DND-41 (cell line): Measurements from ENCODE around the gene ARHGAP15.

Experiments used
- ATAC-seq: fragments of 200-7000 bp; cut with Tn5 transposase; 3 replicates; pipeline ENCODE4 v1.9.1; 2021; ENCODE audit warnings: low read depth; ENCODE audit not compliant: insufficient read depth
- DNase-seq: peaks from one replicate; pipeline ENCODE4 v3.0.0-alpha.2; 2020
- H2AFZ ChIP-seq: 2 replicates; pipeline ENCODE4 v1.6.0; 2012; ENCODE audit warnings: low read depth, low read length
- H3K27ac ChIP-seq: 2 replicates; pipeline ENCODE4 v1.5.1; 2012; ENCODE audit warnings: low read length, inconsistent platforms
- H3K27me3 ChIP-seq: fragments of 200-600 bp; sonication (generic); 2 replicates; pipeline ENCODE4 v1.6.0; 2012; ENCODE audit warnings: low read length, mild to moderate bottlenecking, inconsistent platforms; ENCODE audit not compliant: insufficient read depth, poor library complexity
- H3K36me3 ChIP-seq: 2 replicates; pipeline ENCODE4 v1.5.1; 2012; ENCODE audit warnings: low read length, inconsistent platforms; ENCODE audit not compliant: insufficient read depth
- H3K4me1 ChIP-seq: 2 replicates; pipeline ENCODE4 v1.5.1; 2012; ENCODE audit warnings: mild to moderate bottlenecking, low read length; ENCODE audit not compliant: insufficient read depth
- H3K4me2 ChIP-seq: 2 replicates; pipeline ENCODE4 v1.6.0; 2012; ENCODE audit warnings: mild to moderate bottlenecking, moderate library complexity, low read length, inconsistent platforms; ENCODE audit not compliant: insufficient read depth
- H3K4me3 ChIP-seq, 2 experiments: fragments of 200-600 bp in 1 of 2; shearing (Covaris generic) in 1 of 2; 2 replicates each; pipeline ENCODE4 v1.5.1; 2012 to 2016; ENCODE audit warnings: inconsistent platforms in 2 of 2, low read length in 2 of 2, mild to moderate bottlenecking in 2 of 2, low read depth in 1 of 2, moderate library complexity in 1 of 2
- H3K79me2 ChIP-seq: 2 replicates; pipeline ENCODE4 v1.6.0; 2012; ENCODE audit warnings: low read length, inconsistent platforms; ENCODE audit not compliant: insufficient read depth
- H3K9ac ChIP-seq: 2 replicates; pipeline ENCODE4 v1.6.0; 2012; ENCODE audit warnings: low read depth, mild to moderate bottlenecking, inconsistent platforms, low read length, moderate library complexity
- H3K9me3 ChIP-seq: 2 replicates; pipeline ENCODE4 v1.5.1; 2012; ENCODE audit warnings: low read length, moderate library complexity, mild to moderate bottlenecking, inconsistent platforms; ENCODE audit not compliant: insufficient read depth, severe bottlenecking
- H4K20me1 ChIP-seq: 2 replicates; pipeline ENCODE4 v1.6.0; 2012; ENCODE audit warnings: low read length; ENCODE audit not compliant: insufficient read depth
- EZH2 ChIP-seq: IDR thresholded peaks from 3 replicates; pipeline ENCODE4 v1.6.1; 2012; ENCODE audit warnings: borderline replicate concordance, low read depth, mild to moderate bottlenecking, moderate library complexity, low read length, inconsistent platforms; ENCODE audit not compliant: severe bottlenecking
- TF ChIP-seq, protein P1 (sequence below): IDR thresholded peaks from 2 replicates; pipeline ENCODE4 v1.5.1; 2012; ENCODE audit warnings: borderline replicate concordance, low read length, moderate library complexity, mild to moderate bottlenecking; ENCODE audit not compliant: poor library complexity, severe bottlenecking; ENCODE audit errors: extremely low read depth

ARHGAP15 gene

GRCh38 chr2:143730155-143730952 is 601.1 kb downstream of the ARHGAP15 start:
- TF ChIP-seq, protein P1, sequence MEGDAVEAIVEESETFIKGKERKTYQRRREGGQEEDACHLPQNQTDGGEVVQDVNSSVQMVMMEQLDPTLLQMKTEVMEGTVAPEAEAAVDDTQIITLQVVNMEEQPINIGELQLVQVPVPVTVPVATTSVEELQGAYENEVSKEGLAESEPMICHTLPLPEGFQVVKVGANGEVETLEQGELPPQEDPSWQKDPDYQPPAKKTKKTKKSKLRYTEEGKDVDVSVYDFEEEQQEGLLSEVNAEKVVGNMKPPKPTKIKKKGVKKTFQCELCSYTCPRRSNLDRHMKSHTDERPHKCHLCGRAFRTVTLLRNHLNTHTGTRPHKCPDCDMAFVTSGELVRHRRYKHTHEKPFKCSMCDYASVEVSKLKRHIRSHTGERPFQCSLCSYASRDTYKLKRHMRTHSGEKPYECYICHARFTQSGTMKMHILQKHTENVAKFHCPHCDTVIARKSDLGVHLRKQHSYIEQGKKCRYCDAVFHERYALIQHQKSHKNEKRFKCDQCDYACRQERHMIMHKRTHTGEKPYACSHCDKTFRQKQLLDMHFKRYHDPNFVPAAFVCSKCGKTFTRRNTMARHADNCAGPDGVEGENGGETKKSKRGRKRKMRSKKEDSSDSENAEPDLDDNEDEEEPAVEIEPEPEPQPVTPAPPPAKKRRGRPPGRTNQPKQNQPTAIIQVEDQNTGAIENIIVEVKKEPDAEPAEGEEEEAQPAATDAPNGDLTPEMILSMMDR, result no peak
- no peak for TF ChIP-seq EZH2
- H3K27ac ChIP-seq, result no peak overlapping the region
- no peak for DNase-seq
- H3K36me3 ChIP-seq, result peaks cover 30% of the 10 kb centered on the region; the same call in 1 of the 2 replicates
- no peak overlapping the region for H2AFZ ChIP-seq
- no peak overlapping the region for H3K4me3 ChIP-seq
- no peaks in the 10 kb centered on the region for H3K79me2 ChIP-seq
- no peaks in the 10 kb centered on the region for H3K9me3 ChIP-seq
- no peaks in the 10 kb centered on the region for H4K20me1 ChIP-seq
- no peak overlapping the region for H3K9ac ChIP-seq
- ATAC-seq, result no peak
- no peak overlapping the region for H3K4me2 ChIP-seq
- no peaks in the 10 kb centered on the region for H3K4me1 ChIP-seq
- H3K27me3 ChIP-seq, result no peaks in the 10 kb centered on the region

DNA sequence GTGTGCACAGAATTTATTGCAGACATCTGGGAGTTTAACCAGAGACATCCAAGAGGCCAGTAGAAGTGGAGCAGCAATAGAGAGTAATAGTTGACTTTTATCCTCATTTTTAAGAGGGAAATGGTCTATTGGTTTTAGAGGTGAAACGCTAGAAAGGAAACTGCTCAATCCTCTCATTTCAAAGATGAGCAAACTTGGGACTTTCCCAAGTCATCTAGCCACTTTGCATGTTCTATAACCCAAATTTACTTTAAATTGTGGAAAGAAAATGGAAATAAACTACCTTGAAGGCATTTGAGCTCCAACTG is 601.7 kb downstream of the ARHGAP15 start:
- H3K9ac ChIP-seq, result no peak overlapping the region
- H3K79me2 ChIP-seq, result no peaks in the 10 kb centered on the region
- H4K20me1 ChIP-seq, result no peaks in the 10 kb centered on the region
- no peak overlapping the region for H3K4me2 ChIP-seq
- no peaks in the 10 kb centered on the region for H3K27me3 ChIP-seq
- no peak overlapping the region for H3K27ac ChIP-seq
- TF ChIP-seq EZH2, result no peak
- TF ChIP-seq, protein P1, result no peak
- no peaks in the 10 kb centered on the region for H3K4me1 ChIP-seq
- H3K36me3 ChIP-seq, result peaks cover 35% of the 10 kb centered on the region; the same call in 1 of the 2 replicates
- ATAC-seq (no peak), DNase-seq (no peak)
- H3K9me3 ChIP-seq, result no peaks in the 10 kb centered on the region
- H3K4me3 ChIP-seq, result no peak overlapping the region
- no peak overlapping the region for H2AFZ ChIP-seq

DNA sequence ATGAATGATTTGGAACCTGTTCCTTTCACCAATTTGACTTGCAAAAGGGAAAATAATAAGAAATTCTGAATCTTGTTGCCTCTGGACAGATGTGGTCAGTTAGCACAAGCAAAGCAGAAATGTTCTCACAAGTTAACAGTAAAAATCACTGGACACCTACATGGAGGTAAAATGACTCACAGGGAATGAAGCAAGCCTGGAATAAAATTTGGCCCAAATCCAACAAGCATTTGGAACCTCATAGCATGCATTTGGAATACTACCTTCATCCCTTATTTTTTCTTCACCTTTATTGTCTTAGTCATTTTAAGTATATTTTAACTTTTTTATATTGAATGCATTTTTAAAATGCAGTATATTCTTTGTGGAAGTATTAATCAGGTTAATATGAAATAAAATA is 602.9 kb downstream of the ARHGAP15 start:
- H3K36me3 ChIP-seq, result peaks cover 31% of the 10 kb centered on the region; the same call in 1 of the 2 replicates
- H3K27ac ChIP-seq, result no peak overlapping the region
- H3K9ac ChIP-seq, result no peak overlapping the region
- ATAC-seq (no peak), DNase-seq (no peak)
- H2AFZ ChIP-seq, result no peak overlapping the region
- no peak overlapping the region for H3K4me3 ChIP-seq
- TF ChIP-seq, protein P1, result no peak
- no peak for TF ChIP-seq EZH2
- H4K20me1 ChIP-seq, result no peaks in the 10 kb centered on the region
- H3K4me1 ChIP-seq, result no peaks in the 10 kb centered on the region
- H3K27me3 ChIP-seq, result no peaks in the 10 kb centered on the region
- no peaks in the 10 kb centered on the region for H3K9me3 ChIP-seq
- no peaks in the 10 kb centered on the region for H3K79me2 ChIP-seq
- no peak overlapping the region for H3K4me2 ChIP-seq

DNA sequence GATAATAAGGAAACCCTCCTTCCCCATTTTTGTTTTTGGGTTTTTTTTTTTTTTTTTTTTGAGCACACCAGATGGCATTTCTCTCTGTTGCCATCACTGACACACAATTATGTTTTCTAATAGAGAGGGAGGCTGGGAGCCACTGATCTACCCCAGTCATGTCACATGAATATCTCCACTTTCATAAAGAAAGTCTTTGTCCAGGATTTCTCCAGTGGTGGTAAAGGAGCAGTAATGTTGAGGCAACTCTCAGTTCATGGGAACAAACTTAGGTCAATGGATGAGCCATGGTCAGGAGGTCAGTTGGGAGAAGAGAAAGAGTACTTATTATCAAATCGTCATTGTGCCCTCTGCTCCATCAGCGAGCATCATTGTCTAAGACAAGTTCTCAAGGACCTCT is 603.7 kb downstream of the ARHGAP15 start:
- no peak for TF ChIP-seq EZH2
- TF ChIP-seq, protein P1, result no peak
- H3K9ac ChIP-seq, result no peak overlapping the region
- ATAC-seq (no peak), DNase-seq (no peak)
- H3K36me3 ChIP-seq, result peaks cover 34% of the 10 kb centered on the region; the same call in 1 of the 2 replicates
- no peaks in the 10 kb centered on the region for H3K79me2 ChIP-seq
- no peaks in the 10 kb centered on the region for H3K27me3 ChIP-seq
- H3K4me2 ChIP-seq, result no peak overlapping the region
- no peak overlapping the region for H2AFZ ChIP-seq
- H3K4me1 ChIP-seq, result no peaks in the 10 kb centered on the region
- no peak overlapping the region for H3K27ac ChIP-seq
- no peaks in the 10 kb centered on the region for H3K9me3 ChIP-seq
- no peak overlapping the region for H3K4me3 ChIP-seq
- no peaks in the 10 kb centered on the region for H4K20me1 ChIP-seq
